ENCODE measurements around the gene TOE1.
A peak's percentile ranks its signal among the peaks of the same experiment; 100 is the strongest.
"Not testable (repeated sequence)": the region's sequence is repeated elsewhere in the genome, so short reads cannot be mapped to it uniquely, and the experiment has no call there.

TOE1 gene

DNA sequence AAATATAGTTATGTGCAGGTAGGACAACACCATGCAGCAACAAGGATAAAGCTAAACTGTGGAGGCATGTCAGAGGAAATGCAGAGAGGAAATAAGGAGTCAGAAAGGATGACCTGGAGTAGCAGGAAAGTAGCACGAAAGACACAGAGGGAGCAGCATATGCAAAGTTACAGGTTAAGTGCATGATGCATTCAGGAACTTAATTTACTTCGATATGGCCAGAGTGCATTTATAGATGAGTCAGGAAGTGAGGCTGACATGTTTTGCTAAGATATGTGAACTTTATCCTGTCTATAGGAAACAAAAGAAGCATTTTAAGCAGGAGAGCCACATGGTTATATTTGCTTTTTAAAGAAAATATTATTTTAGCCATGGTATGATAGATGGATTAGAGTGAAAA is 15.7 kb downstream of the TOE1 start:
- no peak for DNase-seq (ENCODE audit: low read depth)

- no peak for DNase-seq (ENCODE audit: low read depth)
These were observed 16.2 kb downstream of the TOE1 start for GRCh38 chr1:45356186-45356585.

GRCh38 chr1:45359882-45360513 is 20.0 kb downstream of the TOE1 start:
- DNase-seq (ENCODE audit: low read depth), result peak; percentile 35

- DNase-seq (ENCODE audit: low read depth), result not testable (repeated sequence)
These were observed 21.0 kb downstream of the TOE1 start for GRCh38 chr1:45360981-45361380.

DNA sequence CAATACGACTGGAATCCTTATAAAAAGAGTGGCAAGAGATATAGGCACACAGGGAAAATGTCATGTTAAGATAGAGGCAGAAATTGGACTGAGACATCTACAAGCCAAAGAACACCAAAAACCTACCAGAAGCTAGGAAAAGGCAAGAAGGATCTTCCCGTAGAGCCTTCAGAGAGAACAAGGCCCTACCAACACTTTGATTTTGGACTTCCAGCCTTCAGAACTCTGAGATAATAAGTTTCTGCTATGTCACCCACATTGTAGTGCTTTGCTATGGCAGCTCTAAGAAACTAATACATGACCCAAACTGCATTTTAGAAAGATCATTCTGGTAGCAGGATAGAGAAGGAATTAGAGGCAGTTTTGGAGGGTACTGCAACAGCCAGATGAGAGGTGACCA is 24.3 kb downstream of the TOE1 start:
- DNase-seq (ENCODE audit: low read depth), result no peak

- no peak for DNase-seq (ENCODE audit: low read depth)
These were observed 25.1 kb downstream of the TOE1 start for GRCh38 chr1:45365051-45365450.

DNA sequence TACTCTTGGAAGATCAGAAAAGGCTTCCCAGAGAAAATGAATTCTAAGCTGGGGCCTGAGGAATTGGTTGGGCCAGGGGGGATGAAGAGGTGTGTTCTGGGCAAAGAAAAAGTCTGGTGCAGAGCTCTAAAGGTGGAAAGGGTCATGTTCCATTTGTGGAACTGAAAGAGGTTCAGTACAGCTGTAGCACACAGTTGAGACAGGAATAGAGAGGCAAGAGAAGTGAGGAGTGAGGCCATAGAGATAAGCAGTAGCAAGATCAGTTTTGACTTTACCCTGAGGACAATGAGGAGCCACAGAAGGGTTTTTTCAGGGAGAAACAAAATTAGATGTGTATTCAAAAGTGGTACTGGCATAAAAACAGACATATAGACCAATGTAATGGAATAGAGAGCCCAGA is 30.6 kb downstream of the TOE1 start:
- DNase-seq (ENCODE audit: low read depth), result no peak

GRCh38 chr1:45373573-45373972 is 33.6 kb downstream of the TOE1 start:
- no peak for DNase-seq (ENCODE audit: low read depth)

DNA sequence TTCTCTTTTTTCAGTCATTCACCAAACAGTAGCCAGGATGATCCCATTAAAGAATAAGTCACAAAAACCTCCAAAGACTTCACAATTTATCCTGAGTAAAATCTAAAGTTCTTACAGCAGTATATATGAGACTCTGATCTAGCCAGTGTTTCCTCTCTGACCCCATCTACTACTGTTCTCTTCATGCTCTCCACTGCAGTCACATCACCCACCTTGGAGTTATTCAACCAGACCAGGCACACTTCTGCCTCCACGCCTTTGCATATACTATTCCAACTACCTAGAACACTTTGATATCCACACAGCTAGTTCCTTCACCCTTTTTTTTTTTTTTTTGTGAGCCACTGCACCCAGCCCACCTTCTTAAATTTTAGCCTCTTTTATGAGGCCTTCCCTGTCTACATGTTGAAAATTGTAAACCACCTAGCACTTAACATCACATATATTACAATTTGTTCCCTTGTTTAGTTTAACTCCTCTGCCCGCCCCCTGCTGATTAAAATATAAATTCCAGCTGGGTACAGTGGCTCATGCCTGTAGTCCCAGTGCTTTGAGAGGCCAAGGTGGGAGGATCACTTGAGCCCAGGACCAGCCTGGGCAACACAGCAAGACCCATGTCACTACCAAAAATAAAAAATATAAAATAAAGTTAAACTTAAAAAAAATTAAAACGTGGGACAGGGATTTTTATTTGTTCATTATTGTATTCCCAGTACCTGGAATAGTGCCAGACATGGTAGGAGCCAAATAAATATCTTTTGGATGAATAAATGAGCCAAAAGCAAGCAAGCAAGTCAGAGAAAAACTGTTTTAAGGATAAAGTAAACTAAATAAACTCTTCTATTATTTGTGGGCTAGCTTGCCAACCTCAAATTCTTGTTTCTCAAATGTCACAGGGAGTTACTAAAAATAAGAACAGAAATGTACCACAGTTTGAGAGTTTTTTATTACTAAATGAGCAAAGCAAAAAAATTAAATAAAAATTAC is 35.4 kb downstream of the TOE1 start:
- DNase-seq (ENCODE audit: low read depth), result no peak

DNA sequence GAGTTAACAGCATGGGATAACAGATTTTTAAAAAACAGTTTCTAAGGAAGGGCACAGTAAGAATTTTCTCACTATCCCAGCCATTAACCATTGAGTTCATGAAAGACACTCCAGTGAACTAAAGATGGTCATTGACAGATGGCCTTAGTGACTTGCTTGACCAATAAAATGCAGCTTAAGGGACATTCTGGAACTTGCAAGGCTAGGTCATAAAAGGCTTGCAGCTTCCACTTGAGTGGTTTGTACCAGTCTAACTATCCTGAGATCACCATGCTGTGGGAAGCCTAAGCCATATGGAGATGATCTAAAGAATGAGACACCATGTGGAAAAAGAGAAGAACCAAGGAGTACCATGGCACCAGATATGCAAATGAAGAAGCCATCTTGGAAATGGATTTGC is 38.2 kb downstream of the TOE1 start:
- DNase-seq (ENCODE audit: low read depth), result no peak

DNA sequence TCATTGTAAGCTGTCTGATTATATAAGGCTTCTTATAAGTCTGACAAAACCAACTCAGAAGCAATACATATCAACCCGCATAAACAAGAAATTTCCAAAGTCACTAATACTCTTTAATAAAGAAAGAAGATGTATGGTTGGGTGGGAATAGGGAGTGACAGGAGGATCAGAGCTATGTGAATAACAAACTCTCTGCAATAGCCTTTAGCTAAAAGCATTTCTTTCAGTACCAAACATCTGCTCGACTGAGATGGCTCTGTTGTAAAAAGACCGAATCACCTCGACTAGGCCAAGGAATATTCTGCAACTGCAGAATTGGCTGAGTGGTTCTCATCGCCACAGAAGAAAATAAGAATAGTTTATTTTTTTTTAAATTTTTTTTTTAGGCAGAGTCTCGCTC is 39.6 kb downstream of the TOE1 start:
- DNase-seq (ENCODE audit: low read depth), result no peak

DNA sequence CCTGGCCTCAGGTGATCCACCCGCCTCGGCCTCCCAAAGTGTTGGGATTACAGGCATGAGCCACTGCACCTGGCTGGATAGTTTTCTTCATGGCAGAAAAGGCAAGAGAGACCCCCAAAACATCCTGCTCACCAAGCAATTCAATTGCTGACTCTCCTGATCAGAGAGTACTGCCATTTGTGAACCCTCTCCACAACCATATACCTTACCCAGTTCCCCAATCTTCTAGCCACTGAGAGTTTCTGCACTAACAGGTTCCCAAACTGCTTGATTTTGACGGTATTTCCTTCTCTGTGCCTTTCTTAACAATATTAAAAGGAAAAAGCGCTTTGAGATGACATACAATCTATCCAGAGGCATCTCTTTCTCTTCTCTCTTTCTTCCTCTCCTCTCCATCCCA is 40.2 kb downstream of the TOE1 start:
- DNase-seq (ENCODE audit: low read depth), result no peak

DNA sequence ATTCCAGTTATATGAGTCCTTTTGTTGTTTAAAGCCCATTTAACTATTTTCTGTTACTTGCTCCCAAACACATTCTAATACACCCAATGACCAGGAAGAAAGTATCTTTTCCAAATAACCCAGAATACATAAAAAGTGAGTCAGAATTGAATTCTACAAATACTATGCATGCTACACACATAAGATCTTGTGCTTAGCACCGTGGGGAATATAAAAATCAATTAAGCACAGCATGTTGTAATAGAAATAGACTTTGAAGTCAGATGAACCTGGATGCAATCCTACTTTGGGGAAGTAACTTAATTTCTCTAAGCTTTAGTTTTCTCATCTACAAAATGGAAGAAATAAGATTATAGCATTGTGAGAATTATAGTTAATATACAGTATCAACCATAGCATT is 40.8 kb downstream of the TOE1 start:
- no peak for DNase-seq (ENCODE audit: low read depth)

DNA sequence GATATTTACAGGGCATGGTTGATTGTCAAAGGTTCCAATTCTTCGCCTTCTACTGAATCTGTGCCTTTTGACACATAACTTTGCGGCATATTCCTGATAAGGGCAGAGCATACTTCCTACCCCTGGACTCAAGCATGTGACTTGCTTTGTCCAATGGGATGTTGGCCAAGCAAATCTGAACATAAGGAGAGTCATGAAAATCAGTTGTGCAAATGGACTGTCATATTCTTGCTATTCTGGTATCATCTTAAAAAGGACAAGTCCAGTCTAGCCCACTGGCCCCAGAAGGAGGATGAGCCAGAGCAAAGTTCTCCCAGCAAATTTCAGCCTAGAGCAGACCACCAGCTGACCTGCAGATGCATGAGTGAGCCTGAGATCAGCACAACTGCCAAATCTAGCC is 41.3 kb downstream of the TOE1 start:
- DNase-seq (ENCODE audit: low read depth), result no peak

DNA sequence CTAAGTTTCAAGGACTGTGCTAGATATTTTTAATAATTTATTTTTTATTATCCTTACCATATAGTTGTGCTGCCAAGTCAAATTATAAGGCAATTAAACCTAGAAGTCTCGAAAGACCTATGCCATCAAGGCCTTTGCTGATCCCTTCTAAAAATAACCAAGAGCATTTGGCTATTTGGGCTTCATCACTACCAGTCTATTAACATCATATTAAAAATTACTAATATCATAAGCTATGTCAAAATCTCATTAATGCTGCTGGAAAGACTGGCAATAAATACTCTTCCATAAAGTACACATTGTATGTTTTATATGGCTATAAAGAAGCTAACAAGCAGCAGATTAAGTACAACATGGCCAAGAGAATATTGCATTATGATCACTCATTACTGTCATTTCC is 43.2 kb downstream of the TOE1 start:
- no peak for DNase-seq (ENCODE audit: low read depth)

- not testable (repeated sequence) for DNase-seq (ENCODE audit: low read depth)
These were observed 44.2 kb downstream of the TOE1 start for GRCh38 chr1:45384213-45384612.

GRCh38 chr1:45385302-45385701 is 45.3 kb downstream of the TOE1 start:
- no peak for DNase-seq (ENCODE audit: low read depth)

DNA sequence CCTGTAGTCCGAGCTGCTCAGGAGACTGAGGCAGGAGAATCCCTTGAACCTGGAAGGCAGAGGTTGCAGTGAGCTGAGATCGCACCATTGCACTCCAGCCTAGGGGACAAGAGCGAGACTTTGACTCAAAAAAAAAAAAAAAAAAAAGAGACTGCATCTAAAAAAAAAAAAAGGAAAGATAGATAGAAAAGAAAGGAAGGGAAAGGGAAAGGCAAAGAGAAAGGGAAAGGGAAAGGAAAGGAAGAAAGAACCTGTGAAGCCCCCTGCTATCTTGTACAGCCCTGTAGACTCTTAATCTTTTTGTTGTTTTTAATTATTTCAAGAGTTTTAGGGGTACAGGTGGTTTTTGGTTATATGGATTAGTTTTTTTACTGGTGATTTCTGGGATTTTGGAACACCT is 46.2 kb downstream of the TOE1 start:
- DNase-seq (ENCODE audit: low read depth), result no peak

Data from activated T-cell treated with anti-CD3 and anti-CD28 coated beads for 1 hour (primary cell).